Activated naive CD4-positive, alpha-beta T cell treated with anti-CD3 and anti-CD28 coated beads, Interleukin-2, amount 50 U/mL, for 16 hours (primary cell): Measurements from ENCODE around the gene ERCC8.
"Not testable (repeated sequence)": the region's sequence is repeated elsewhere in the genome, so short reads cannot be mapped to it uniquely, and the experiment has no call there.

ENCODE experiments used
- DNase-seq: peaks from one replicate; pipeline ENCODE4 v3.0.0-alpha.2; 2020

The ERCC8 gene

GRCh38 chr5:60944904-60945812 lies at the start of gene ERCC8, which contains the start of gene NDUFAF2:
Gene ERCC8, minus strand, starts transcription at chr5:60945070. Its CDS starts 62 bp downstream, at chr5:60945008.
Gene NDUFAF2, plus strand, starts transcription at chr5:60945205. Its CDS starts 51 bp downstream, at chr5:60945256.
- peak; percentile 87 for DNase-seq

- DNase-seq: no peak
Measured at GRCh38 chr5:60993875-60994571, 49.2 kb upstream of the ERCC8 start.

GRCh38 chr5:60993425-60993824 lies 48.6 kb upstream of the ERCC8 start:
- no peak for DNase-seq

GRCh38 chr5:60992871-60993270 lies 48.0 kb upstream of the ERCC8 start:
- DNase-seq: no peak

- no peak for DNase-seq
Measured at GRCh38 chr5:60989790-60990189, 44.9 kb upstream of the ERCC8 start.

GRCh38 chr5:60982127-60982526 lies 37.3 kb upstream of the ERCC8 start:
- DNase-seq: not testable (repeated sequence)

- no peak for DNase-seq
Measured at GRCh38 chr5:60980511-60980910, 35.6 kb upstream of the ERCC8 start.

- DNase-seq: no peak
Measured at GRCh38 chr5:60978968-60979367, 34.1 kb upstream of the ERCC8 start.

- DNase-seq: no peak
Measured at GRCh38 chr5:60977956-60978737, 33.3 kb upstream of the ERCC8 start.

GRCh38 chr5:60972231-60972630 lies 27.4 kb upstream of the ERCC8 start:
- peak; percentile 50 for DNase-seq

- DNase-seq: no peak
Measured at GRCh38 chr5:60961685-60962084, 16.8 kb upstream of the ERCC8 start.

- no peak for DNase-seq
Measured at GRCh38 chr5:60960591-60960990, 15.7 kb upstream of the ERCC8 start.

- no peak for DNase-seq
Measured at GRCh38 chr5:60959156-60959555, 14.3 kb upstream of the ERCC8 start.

GRCh38 chr5:60958712-60959111 lies 13.8 kb upstream of the ERCC8 start:
- no peak for DNase-seq

GRCh38 chr5:60958088-60958487 lies 13.2 kb upstream of the ERCC8 start:
- no peak for DNase-seq

GRCh38 chr5:60955239-60955638 lies 10.4 kb upstream of the ERCC8 start:
- DNase-seq: no peak

- DNase-seq: no peak
Measured at GRCh38 chr5:60948738-60949137, 3.9 kb upstream of the ERCC8 start.

- no peak for DNase-seq
Measured at GRCh38 chr5:60945813-60946187, 930 bp upstream of the ERCC8 start.

GRCh38 chr5:60943624-60944023 lies 1.2 kb downstream of the ERCC8 start:
- DNase-seq: no peak

GRCh38 chr5:60929024-60929423 lies 15.8 kb downstream of the ERCC8 start:
- no peak for DNase-seq

GRCh38 chr5:60927450-60927849 lies 17.4 kb downstream of the ERCC8 start:
- DNase-seq: no peak

- DNase-seq: no peak
Measured at GRCh38 chr5:60918466-60918865, 26.4 kb downstream of the ERCC8 start.

GRCh38 chr5:60916646-60917045 lies 28.2 kb downstream of the ERCC8 start:
- no peak for DNase-seq
